ENCODE results near the gene MTRF1L.

GRCh38 chr6:153048631-153049030 lies 46.1 kb upstream of the MTRF1L start:
- TF ChIP-seq MLX (CRISPR knock-in tag; IDR thresholded peaks at IDR 0.05) (no peak), POLR2AphosphoS2 (IDR thresholded peaks at IDR 0.05; ENCODE audit: low read depth, low read length) (no peak)

All from HepG2 (cell line).